Kidney tubule cell (primary cell): ENCODE data around the gene HMGA1.
"Not testable (repeated sequence)": the region's sequence is repeated elsewhere in the genome, so short reads cannot be mapped to it uniquely, and the experiment has no call there.

Experiments used
- DNase-seq: peaks from one replicate; pipeline ENCODE4 v3.0.0-alpha.2; 2018; ENCODE audit warnings: low spot score

HMGA1 gene

GRCh38 chr6:34240329-34241248, 3.9 kb downstream of the HMGA1 start:
- no peak for DNase-seq

GRCh38 chr6:34241351-34242215, 4.9 kb downstream of the HMGA1 start:
- DNase-seq = no peak

DNA sequence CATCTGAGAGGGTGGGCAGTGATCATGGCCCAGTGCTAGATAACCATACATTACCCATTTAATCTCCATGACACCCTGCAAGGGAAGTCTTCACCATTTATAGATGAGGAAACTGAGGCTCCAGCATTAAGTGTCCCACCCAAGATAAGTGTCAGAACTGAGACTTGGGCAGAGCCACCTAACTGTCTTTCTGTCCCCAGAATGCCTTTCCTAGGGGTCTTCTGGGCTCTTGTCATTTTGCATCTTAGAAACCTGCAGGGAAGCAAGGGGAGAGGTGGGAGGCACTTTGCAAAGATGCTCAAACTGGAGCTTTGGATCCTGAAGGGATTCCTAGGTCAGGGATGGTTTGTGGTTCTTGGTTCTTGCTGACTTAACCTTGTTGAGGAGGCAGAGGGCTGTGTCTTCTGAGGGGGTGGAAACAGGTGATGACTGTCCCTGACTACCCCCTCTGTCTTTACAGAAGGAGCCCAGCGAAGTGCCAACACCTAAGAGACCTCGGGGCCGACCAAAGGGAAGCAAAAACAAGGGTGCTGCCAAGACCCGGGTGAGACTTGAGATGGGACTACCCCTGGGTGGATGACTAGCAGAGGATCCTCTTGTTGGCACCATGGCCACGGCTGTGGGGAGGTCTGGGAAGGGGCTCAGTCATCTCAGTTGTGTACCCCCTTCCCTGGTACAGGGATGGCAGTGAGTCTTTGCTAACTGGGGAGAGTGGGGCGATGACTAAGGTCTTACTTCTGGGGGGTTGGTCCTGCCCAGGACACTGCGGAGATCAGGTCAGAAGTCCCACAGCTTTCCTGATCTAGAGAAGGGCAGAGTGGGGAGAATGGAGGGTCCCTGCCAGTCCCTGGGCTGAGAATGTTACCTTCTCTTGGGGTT, 5.8 kb downstream of the HMGA1 start:
- peak; percentile 31 for DNase-seq

DNA sequence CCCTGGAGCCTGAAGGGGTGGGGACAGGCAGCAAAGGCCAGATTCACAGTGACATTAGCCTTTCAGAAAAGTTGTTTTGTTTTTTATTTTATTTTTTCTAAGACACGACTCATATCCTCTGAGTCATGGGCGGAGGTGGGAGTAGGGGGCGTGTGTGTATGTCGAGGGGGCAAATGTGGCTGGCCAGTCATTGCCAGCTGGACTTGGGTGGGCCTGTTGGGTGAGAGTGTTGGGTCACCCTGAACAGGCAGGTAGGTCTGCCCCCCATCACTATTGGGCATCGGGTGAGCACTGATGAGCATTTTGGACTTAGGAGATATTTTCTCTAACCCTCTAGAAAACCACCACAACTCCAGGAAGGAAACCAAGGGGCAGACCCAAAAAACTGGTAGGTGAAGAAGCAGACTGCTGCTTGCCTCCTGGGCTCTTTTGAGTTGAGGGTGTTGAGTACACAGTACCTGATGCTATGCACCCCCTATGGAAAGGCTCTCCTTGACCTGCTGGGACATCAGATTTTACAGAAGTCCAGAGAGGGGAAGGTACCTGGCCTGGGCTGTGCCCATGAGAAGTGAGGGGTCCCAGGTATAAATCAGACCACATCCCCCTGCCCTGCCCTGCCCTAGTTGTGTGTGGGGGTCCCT, 6.6 kb downstream of the HMGA1 start:
- DNase-seq = peak; percentile 63

DNA sequence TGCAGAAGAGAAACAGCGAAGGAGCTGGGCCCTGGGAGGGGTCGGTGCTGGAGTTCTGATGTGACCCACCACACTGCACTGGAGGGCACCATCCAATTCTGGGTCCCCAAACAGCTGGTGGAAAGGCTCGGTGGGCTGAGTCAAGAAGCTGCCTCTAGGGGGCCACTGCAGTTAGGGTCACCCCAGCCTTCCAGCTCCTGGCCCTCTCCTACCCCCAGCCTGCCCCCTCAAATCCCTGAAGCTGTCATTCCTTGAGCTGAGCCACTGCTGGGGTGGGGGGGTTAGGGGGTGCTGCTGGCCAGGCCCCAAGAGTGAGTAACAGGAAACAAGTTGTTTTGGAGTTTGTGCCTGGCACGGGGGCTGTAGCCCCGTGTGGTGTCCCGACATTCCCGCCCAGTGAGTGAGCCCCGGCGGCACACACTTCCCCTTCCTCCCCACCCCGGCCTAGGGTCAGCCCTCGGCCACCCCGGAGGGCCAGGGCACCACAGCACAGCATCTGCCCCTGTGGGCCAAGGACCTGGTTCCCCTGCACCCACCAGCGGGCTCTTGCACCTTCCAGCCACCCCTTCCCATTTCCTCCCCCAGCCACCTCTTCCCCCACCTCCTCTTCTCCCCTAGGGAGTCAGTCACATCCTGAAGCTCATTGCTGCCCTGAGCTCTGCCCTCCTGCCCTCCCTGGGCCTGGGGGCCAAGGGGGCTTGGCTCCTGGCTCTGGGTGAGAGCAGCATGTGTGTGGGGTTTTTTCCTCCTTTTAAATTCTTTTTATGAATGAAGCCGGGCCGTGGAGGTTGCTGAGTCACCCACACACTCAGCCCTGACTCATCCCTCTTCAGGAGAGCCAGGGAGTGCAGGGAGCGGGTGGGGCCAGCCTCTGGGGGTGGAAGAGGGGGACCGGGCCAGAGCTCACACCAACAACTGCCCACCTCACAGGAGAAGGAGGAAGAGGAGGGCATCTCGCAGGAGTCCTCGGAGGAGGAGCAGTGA, 7.5 kb downstream of the HMGA1 start:
- DNase-seq = peak; percentile 97

DNA sequence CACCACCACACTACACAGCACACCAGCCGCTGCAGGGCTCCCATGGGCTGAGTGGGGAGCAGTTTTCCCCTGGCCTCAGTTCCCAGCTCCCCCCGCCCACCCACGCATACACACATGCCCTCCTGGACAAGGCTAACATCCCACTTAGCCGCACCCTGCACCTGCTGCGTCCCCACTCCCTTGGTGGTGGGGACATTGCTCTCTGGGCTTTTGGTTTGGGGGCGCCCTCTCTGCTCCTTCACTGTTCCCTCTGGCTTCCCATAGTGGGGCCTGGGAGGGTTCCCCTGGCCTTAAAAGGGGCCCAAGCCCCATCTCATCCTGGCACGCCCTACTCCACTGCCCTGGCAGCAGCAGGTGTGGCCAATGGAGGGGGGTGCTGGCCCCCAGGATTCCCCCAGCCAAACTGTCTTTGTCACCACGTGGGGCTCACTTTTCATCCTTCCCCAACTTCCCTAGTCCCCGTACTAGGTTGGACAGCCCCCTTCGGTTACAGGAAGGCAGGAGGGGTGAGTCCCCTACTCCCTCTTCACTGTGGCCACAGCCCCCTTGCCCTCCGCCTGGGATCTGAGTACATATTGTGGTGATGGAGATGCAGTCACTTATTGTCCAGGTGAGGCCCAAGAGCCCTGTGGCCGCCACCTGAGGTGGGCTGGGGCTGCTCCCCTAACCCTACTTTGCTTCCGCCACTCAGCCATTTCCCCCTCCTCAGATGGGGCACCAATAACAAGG, 8.5 kb downstream of the HMGA1 start:
- DNase-seq = not testable (repeated sequence)

GRCh38 chr6:34245761-34246140, 9.1 kb downstream of the HMGA1 start:
- DNase-seq = not testable (repeated sequence)

- no peak for DNase-seq
Measured at GRCh38 chr6:34246249-34246562, 9.5 kb downstream of the HMGA1 start.

GRCh38 chr6:34246563-34247391, 10.1 kb downstream of the HMGA1 start:
- DNase-seq = peak; percentile 56

- DNase-seq = no peak
Measured at GRCh38 chr6:34247481-34248197, 11.0 kb downstream of the HMGA1 start.

- DNase-seq = peak; percentile 69
Measured at GRCh38 chr6:34248198-34248726, 11.6 kb downstream of the HMGA1 start.

DNA sequence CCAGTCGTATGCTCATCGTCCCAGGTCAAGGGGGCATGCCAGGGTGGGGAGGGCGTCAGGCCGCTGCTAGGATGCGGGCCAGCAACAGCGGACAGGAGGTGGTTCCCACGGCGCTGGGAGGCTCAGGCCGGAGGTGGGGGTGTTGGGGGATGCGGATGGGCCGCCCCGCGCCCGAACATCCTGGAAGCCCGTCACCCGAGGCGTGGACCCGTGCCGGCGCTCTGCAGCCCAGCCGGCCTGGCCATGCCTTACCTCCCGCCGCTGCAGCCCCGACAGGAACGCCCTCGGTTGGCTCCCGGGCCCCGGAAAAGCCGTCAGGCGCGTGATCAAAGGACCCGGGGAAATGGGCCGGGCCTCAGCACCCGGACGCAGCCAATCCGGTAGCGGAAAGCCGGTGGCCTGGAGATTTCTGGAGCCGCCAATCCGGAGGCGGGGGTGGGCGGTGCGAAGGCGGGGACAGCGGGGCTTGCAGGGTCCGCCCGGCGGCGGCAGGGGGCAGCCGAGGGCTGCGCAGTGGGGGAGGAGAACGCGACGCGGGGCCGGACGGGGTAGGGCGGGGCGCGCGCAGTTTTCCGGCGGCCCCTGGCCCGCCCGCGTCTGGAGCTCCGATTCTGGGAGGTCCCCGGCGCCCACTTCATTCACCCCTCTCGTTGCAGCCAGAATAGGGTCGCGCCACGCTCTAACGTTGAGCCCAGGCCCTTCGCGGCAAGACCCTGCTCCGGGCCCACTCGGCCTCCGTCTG, 12.2 kb downstream of the HMGA1 start, which contains the start of gene SMIM29:
SMIM29 (minus strand) TSS at position 280 of the 742 bp plus-strand sequence. CDS start 1,215 bp downstream, outside the sequence.
- DNase-seq = peak; percentile 94

- peak; percentile 1 for DNase-seq
Measured at GRCh38 chr6:34249469-34250261, 13.0 kb downstream of the HMGA1 start.

- not testable (repeated sequence) for DNase-seq
Measured at GRCh38 chr6:34252395-34252794, 15.7 kb downstream of the HMGA1 start.

DNA sequence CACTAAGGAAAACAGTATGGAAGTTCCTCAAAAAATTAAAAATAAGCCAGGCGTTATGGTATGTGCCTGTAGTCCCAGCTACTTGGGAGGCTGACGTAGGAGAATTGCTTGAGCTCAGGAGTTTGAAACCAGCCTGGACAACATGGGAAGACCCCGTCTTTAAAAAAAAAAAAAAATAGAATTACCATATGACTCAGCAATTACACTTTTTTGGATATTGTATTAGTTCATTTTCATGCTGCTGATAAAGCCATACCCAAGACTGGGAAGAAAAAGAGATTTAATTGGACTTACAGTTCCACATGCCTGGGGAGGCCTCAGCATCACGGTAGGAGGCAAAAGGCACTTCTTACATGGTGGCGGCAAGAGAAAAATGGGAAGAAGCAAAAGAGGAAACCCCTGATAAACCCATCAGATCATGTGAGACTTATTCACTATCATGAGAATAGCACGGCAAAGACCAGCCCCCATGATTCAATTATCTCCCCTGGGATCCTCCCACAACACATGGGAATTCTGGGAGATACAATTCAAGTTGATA, 22.9 kb downstream of the HMGA1 start:
- DNase-seq = no peak
